OCI-LY3 (cell line): ENCODE data around the gene DNMT3L.

Source experiments
- H2AFZ ChIP-seq: fragments of 200-600, 300-600 bp; shearing (Covaris generic); 2 replicates; pipeline ENCODE4 v1.6.0; 2014; ENCODE audit warnings: antibody characterized with exemption, low read depth, low read length
- H3K27ac ChIP-seq: fragments of 200-600, 300-600 bp; sonication (generic); 2 replicates; pipeline ENCODE4 v1.5.1; 2014; ENCODE audit warnings: mild to moderate bottlenecking, low read length, moderate library complexity, mixed read lengths
- H3K27me3 ChIP-seq: fragments of 200-600, 300-600 bp; sonication (generic); 2 replicates; pipeline ENCODE4 v1.6.1; 2014; ENCODE audit warnings: low read depth, low read length, mixed read lengths
- H3K36me3 ChIP-seq: fragments of 200-600, 300-600 bp; sonication (generic); replicated peaks from 2 replicates; pipeline ENCODE3; 2014; ENCODE audit warnings: low read depth, low read length, mixed read lengths
- H3K4me1 ChIP-seq: fragments of 300-600, 200-600 bp; sonication (generic); 2 replicates; pipeline ENCODE4 v1.6.1; 2014; ENCODE audit warnings: low read length, mixed read lengths
- H3K4me2 ChIP-seq: fragments of 200-600, 300-600 bp; sonication (generic); 2 replicates; pipeline ENCODE4 v1.6.1; 2014; ENCODE audit warnings: low read length, mixed read lengths
- H3K4me3 ChIP-seq: fragments of 300-600, 200-600 bp; sonication (generic); 2 replicates; pipeline ENCODE4 v1.5.1; 2014; ENCODE audit warnings: antibody characterized with exemption, mild to moderate bottlenecking, low read length, moderate library complexity
- H3K79me2 ChIP-seq: fragments of 300-600, 200-600 bp; shearing (Covaris generic); 2 replicates; pipeline ENCODE4 v1.6.1; 2014; ENCODE audit warnings: mild to moderate bottlenecking, low read length, mixed read lengths
- H3K9ac ChIP-seq: fragments of 300-600, 200-600 bp; shearing (Covaris generic); 2 replicates; pipeline ENCODE4 v1.6.0; 2014; ENCODE audit warnings: mild to moderate bottlenecking, low read length, moderate library complexity
- H3K9me3 ChIP-seq: fragments of 200-600, 300-600 bp; shearing (Covaris generic); 2 replicates; pipeline ENCODE4 v1.6.1; 2014; ENCODE audit warnings: low read length, mixed read lengths; ENCODE audit not compliant: insufficient read depth
- H4K20me1 ChIP-seq: fragments of 200-600, 300-600 bp; sonication (generic); 2 replicates; pipeline ENCODE4 v1.6.1; 2016; ENCODE audit warnings: low read length, mixed read lengths; ENCODE audit not compliant: insufficient read depth
- EZH2phosphoT487 ChIP-seq: fragments of 200-600 bp; shearing (Covaris generic); IDR thresholded peaks from 2 replicates; pipeline ENCODE4 v1.6.1; 2018; ENCODE audit warnings: antibody characterized with exemption, mixed run types, low read depth
- TF ChIP-seq, protein P1 (sequence below): fragments of 200-600, 300-600 bp; sonication (generic); IDR thresholded peaks from 2 replicates; pipeline ENCODE4 v1.5.1; 2014; ENCODE audit warnings: antibody characterized with exemption, low read length, low read depth

DNMT3L gene

GRCh38 chr21:44288251-44289110, 26.8 kb upstream of the DNMT3L start:
- Histone ChIP-seq H3K4me3 (no peak overlapping the region; the same call in 1 of the 2 replicates), H4K20me1 (no peaks in the 10 kb centered on the region), H3K4me2 (no peak overlapping the region; the same call in 1 of the 2 replicates), H3K36me3 (no peaks in the 10 kb centered on the region), H3K27me3 (no peaks in the 10 kb centered on the region), H3K79me2 (no peaks in the 10 kb centered on the region), H3K27ac (no peak overlapping the region), H3K4me1 (peaks cover 64% of the 10 kb centered on the region), H2AFZ (no peak overlapping the region), H3K9ac (no peak overlapping the region), H3K9me3 (no peaks in the 10 kb centered on the region)
- TF ChIP-seq, protein P1, sequence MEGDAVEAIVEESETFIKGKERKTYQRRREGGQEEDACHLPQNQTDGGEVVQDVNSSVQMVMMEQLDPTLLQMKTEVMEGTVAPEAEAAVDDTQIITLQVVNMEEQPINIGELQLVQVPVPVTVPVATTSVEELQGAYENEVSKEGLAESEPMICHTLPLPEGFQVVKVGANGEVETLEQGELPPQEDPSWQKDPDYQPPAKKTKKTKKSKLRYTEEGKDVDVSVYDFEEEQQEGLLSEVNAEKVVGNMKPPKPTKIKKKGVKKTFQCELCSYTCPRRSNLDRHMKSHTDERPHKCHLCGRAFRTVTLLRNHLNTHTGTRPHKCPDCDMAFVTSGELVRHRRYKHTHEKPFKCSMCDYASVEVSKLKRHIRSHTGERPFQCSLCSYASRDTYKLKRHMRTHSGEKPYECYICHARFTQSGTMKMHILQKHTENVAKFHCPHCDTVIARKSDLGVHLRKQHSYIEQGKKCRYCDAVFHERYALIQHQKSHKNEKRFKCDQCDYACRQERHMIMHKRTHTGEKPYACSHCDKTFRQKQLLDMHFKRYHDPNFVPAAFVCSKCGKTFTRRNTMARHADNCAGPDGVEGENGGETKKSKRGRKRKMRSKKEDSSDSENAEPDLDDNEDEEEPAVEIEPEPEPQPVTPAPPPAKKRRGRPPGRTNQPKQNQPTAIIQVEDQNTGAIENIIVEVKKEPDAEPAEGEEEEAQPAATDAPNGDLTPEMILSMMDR: no peak
- no peak for TF ChIP-seq EZH2phosphoT487

DNA sequence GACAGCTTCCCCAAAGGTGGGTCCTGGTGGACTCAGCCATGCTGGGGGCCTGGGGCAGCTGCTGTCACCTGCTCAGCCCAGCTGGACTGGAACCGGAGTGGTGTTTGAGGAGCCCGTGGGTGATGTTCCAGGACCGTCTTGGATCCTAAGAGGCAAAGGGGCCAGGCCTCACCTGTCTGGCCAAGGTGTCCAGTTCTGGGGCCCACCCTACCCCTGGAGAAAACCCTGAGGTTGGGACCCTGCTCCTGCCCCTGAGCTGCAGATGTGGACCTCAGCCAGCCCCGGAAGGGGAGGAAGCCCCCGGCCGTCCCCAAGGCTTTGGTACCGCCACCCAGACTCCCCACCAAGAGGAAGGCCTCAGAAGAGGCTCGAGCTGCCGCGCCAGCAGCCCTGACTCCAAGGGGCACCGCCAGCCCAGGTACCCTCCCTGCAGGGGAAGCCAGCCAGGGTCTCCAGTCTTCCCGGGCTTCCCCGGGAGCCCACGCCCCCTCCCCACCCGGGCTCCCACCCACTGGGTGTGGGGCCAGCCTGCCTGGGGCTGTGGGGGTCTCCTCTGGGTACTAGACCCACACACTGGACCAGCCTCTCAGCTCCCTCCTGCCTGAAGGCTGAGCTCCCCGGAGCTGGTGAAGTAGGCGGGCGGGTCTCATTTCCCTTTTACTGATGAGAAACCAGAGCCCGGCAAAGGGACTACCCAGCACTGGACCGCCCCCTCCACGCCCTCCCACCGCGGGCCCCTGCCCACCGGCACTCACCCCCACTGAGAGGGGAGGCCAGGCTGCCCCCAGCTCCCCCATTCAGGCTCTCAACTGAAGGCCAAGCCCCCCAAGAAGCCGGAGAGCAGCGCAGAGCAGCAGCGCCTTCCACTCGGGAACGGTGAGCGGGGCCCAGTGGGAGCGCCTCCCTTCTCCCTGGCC, 25.3 kb upstream of the DNMT3L start:
- Histone ChIP-seq H3K4me2 (peak overlapping the region; percentile 58), H3K4me3 (peak overlapping the region; percentile 59; the same call in 1 of the 2 replicates), H3K27ac (peak overlapping the region; percentile 39; the same call in 1 of the 2 replicates)

DNA sequence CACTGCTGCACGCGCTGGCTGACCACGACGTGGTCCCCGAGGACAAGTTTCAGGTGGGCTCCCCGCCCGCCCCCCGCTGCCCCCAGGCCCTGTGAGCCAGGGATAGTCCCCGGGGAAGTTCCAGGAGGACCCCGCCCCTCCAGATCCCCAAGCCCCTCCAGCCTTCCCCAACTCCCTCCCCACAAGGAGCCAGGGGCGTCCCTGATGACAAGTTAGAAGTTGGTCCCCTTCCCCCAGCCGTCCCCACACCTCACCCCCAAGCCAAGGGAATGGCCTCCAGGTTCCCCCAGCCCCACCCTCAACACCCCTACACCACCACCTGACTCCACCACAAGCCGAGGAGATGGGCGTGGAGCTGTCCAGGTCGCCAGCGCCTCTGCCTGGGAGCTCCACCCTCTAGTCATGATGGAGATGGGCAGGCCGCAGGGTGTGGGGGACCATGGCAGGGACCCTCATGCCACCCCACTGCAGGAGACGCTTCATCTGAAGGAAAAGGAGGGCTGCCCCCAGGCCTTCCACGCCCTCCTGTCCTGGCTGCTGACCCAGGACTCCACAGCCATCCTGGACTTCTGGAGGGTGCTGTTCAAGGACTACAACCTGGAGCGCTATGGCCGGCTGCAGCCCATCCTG, 24.5 kb upstream of the DNMT3L start:
- TF ChIP-seq, protein P1: no peak
- TF ChIP-seq EZH2phosphoT487: no peak
- no peak overlapping the region for H2AFZ ChIP-seq
- no peak overlapping the region for H3K9ac ChIP-seq
- no peaks in the 10 kb centered on the region for H3K36me3 ChIP-seq
- H3K9me3 ChIP-seq: no peaks in the 10 kb centered on the region
- peak overlapping the region; percentile 59; the same call in 1 of the 2 replicates for H3K4me3 ChIP-seq
- no peak overlapping the region for H3K27ac ChIP-seq
- H3K4me1 ChIP-seq: peaks cover 67% of the 10 kb centered on the region
- peak overlapping the region; percentile 58 for H3K4me2 ChIP-seq
- no peaks in the 10 kb centered on the region for H4K20me1 ChIP-seq
- no peaks in the 10 kb centered on the region for H3K27me3 ChIP-seq
- H3K79me2 ChIP-seq: no peaks in the 10 kb centered on the region

More for the DNA sequence above, 25.3 kb upstream of the DNMT3L start:
- no peaks in the 10 kb centered on the region for H3K79me2 ChIP-seq
- no peaks in the 10 kb centered on the region for H4K20me1 ChIP-seq
- no peaks in the 10 kb centered on the region for H3K27me3 ChIP-seq
- no peak overlapping the region for H2AFZ ChIP-seq
- H3K9ac ChIP-seq: peak overlapping the region; percentile 50; the same call in 1 of the 2 replicates
- TF ChIP-seq, protein P1: no peak
- no peak for TF ChIP-seq EZH2phosphoT487
- peaks cover 73% of the 10 kb centered on the region for H3K4me1 ChIP-seq
- no peaks in the 10 kb centered on the region for H3K36me3 ChIP-seq
- no peaks in the 10 kb centered on the region for H3K9me3 ChIP-seq
